Activated CD4-positive, alpha-beta T cell treated with anti-CD3 and anti-CD28 coated beads, Interleukin-2, amount 10 ng/mL, durations not matched to agents 24 days and 14 days (primary cell): ENCODE results near the gene ULBP3. TPM values are rescaled to one million over a fixed set of nuclear protein-coding genes. Genes with fewer than 3 reads are reported as not detected.
"Not testable (repeated sequence)": the region's sequence is repeated elsewhere in the genome, so short reads cannot be mapped to it uniquely, and the experiment has no call there.

Experiments used
- DNase-seq: peaks from one replicate; pipeline ENCODE4 v3.0.0; 2022
- H3K27ac Mint-ChIP-seq: one replicate; pipeline ENCODE4 v1.8.0; 2022; ENCODE audit warnings: mild to moderate bottlenecking, mixed read lengths
- H3K27me3 Mint-ChIP-seq: one replicate; pipeline ENCODE4 v1.8.0; 2022; ENCODE audit warnings: mixed read lengths
- H3K36me3 Mint-ChIP-seq: one replicate; pipeline ENCODE4 v1.8.0; 2022; ENCODE audit warnings: low read depth, mild to moderate bottlenecking, mixed read lengths
- H3K4me1 Mint-ChIP-seq: one replicate; pipeline ENCODE4 v1.8.0; 2021; ENCODE audit warnings: mixed read lengths
- H3K4me3 Mint-ChIP-seq: one replicate; pipeline ENCODE4 v1.8.0; 2022; ENCODE audit warnings: mild to moderate bottlenecking, moderate library complexity, mixed read lengths
- H3K9me3 Mint-ChIP-seq: one replicate; pipeline ENCODE4 v1.8.0; 2021; ENCODE audit warnings: mixed read lengths
- intact Hi-C: fragments of 100-400 bp; cut with micrococcal nuclease; formaldehyde crosslinking; loops from one replicate; pipeline ENCODE4 v1.15.1; 2023
- total RNA-seq: library from RNA; stranded (reverse); gene quantifications from 2 replicates; pipeline ENCODE4 v1.2.3, GENCODE V29; 2022

The ULBP3 gene
- total RNA-seq, 1 donor from 2014 or later, result 0.47 TPM

GRCh38 chr6:150088481-150089154, 19.7 kb upstream of the ULBP3 start:
- no peaks in the 10 kb centered on the region for H3K4me1 Mint-ChIP-seq
- H3K4me3 Mint-ChIP-seq, result no peak overlapping the region
- no peaks in the 10 kb centered on the region for H3K36me3 Mint-ChIP-seq
- no peak overlapping the region for H3K27ac Mint-ChIP-seq
- intact Hi-C loops, result no loop called here
- peaks cover 13% of the 10 kb centered on the region for H3K27me3 Mint-ChIP-seq
- no peak for DNase-seq
- H3K9me3 Mint-ChIP-seq, result no peaks in the 10 kb centered on the region

- H3K36me3 Mint-ChIP-seq, result no peaks in the 10 kb centered on the region
- peaks cover 14% of the 10 kb centered on the region for H3K27me3 Mint-ChIP-seq
- no peak for DNase-seq
- H3K27ac Mint-ChIP-seq, result no peak overlapping the region
- H3K4me1 Mint-ChIP-seq, result no peaks in the 10 kb centered on the region
- H3K9me3 Mint-ChIP-seq, result no peaks in the 10 kb centered on the region
- intact Hi-C loops, result no loop called here
- no peak overlapping the region for H3K4me3 Mint-ChIP-seq
Observed at GRCh38 chr6:150087336-150087735, 18.4 kb upstream of the ULBP3 start.

GRCh38 chr6:150086026-150086425, 17.1 kb upstream of the ULBP3 start:
- intact Hi-C loops, result no loop called here
- H3K27me3 Mint-ChIP-seq, result peaks cover 14% of the 10 kb centered on the region
- no peaks in the 10 kb centered on the region for H3K9me3 Mint-ChIP-seq
- H3K4me3 Mint-ChIP-seq, result no peak overlapping the region
- no peak for DNase-seq
- H3K27ac Mint-ChIP-seq, result no peak overlapping the region
- H3K36me3 Mint-ChIP-seq, result no peaks in the 10 kb centered on the region
- no peaks in the 10 kb centered on the region for H3K4me1 Mint-ChIP-seq

GRCh38 chr6:150084426-150084825, 15.5 kb upstream of the ULBP3 start:
- Mint-ChIP-seq H3K4me3 (no peak overlapping the region), H3K27ac (no peak overlapping the region), H3K36me3 (no peaks in the 10 kb centered on the region), H3K4me1 (peaks cover 5% of the 10 kb centered on the region), H3K9me3 (no peaks in the 10 kb centered on the region), H3K27me3 (peaks cover 16% of the 10 kb centered on the region)
- intact Hi-C loops, result no loop called here
- no peak for DNase-seq

GRCh38 chr6:150083839-150084238, 14.9 kb upstream of the ULBP3 start:
- Mint-ChIP-seq H3K4me1 (peaks cover 8% of the 10 kb centered on the region), H3K4me3 (no peak overlapping the region), H3K27ac (no peak overlapping the region), H3K9me3 (no peaks in the 10 kb centered on the region), H3K27me3 (peaks cover 18% of the 10 kb centered on the region), H3K36me3 (no peaks in the 10 kb centered on the region)
- intact Hi-C loops, result no loop called here
- no peak for DNase-seq

- H3K9me3 Mint-ChIP-seq, result no peaks in the 10 kb centered on the region
- no peaks in the 10 kb centered on the region for H3K36me3 Mint-ChIP-seq
- H3K27me3 Mint-ChIP-seq, result peaks cover 24% of the 10 kb centered on the region
- intact Hi-C loops, result loop anchor here (2.0 kb wide), 1 partner anchor 159 kb away; no protein-coding TSS in a partner anchor
- no peak overlapping the region for H3K27ac Mint-ChIP-seq
- H3K4me1 Mint-ChIP-seq, result peaks cover 10% of the 10 kb centered on the region
- H3K4me3 Mint-ChIP-seq, result no peak overlapping the region
- DNase-seq, result no peak
Observed at GRCh38 chr6:150081702-150082101, 12.8 kb upstream of the ULBP3 start.

- no peaks in the 10 kb centered on the region for H3K36me3 Mint-ChIP-seq
- intact Hi-C loops, result loop anchor here (1.0 to 2.0 kb wide), 4 partner anchors 161 to 736 kb away; no protein-coding TSS in a partner anchor
- no peak overlapping the region for H3K27ac Mint-ChIP-seq
- H3K9me3 Mint-ChIP-seq, result no peaks in the 10 kb centered on the region
- peak; percentile 74 for DNase-seq
- peak overlapping the region; percentile 10 for H3K4me3 Mint-ChIP-seq
- H3K27me3 Mint-ChIP-seq, result peaks cover 36% of the 10 kb centered on the region
- H3K4me1 Mint-ChIP-seq, result peaks cover 13% of the 10 kb centered on the region
Observed at GRCh38 chr6:150079604-150080003, 10.7 kb upstream of the ULBP3 start.

GRCh38 chr6:150078788-150079187, 9.9 kb upstream of the ULBP3 start:
- intact Hi-C loops, result no loop called here
- Mint-ChIP-seq H3K4me1 (peaks cover 13% of the 10 kb centered on the region), H3K36me3 (no peaks in the 10 kb centered on the region), H3K27me3 (peaks cover 42% of the 10 kb centered on the region), H3K9me3 (no peaks in the 10 kb centered on the region), H3K4me3 (no peak overlapping the region), H3K27ac (no peak overlapping the region)
- DNase-seq, result no peak

GRCh38 chr6:150076196-150076893, 7.4 kb upstream of the ULBP3 start:
- H3K4me3 Mint-ChIP-seq, result no peak overlapping the region
- no peaks in the 10 kb centered on the region for H3K9me3 Mint-ChIP-seq
- H3K27me3 Mint-ChIP-seq, result peaks cover 44% of the 10 kb centered on the region
- peaks cover 20% of the 10 kb centered on the region for H3K4me1 Mint-ChIP-seq
- no peak overlapping the region for H3K27ac Mint-ChIP-seq
- intact Hi-C loops, result no loop called here
- DNase-seq, result no peak
- no peaks in the 10 kb centered on the region for H3K36me3 Mint-ChIP-seq

- no peak for DNase-seq
- peaks cover 47% of the 10 kb centered on the region for H3K27me3 Mint-ChIP-seq
- intact Hi-C loops, result no loop called here
- H3K27ac Mint-ChIP-seq, result no peak overlapping the region
- peaks cover 25% of the 10 kb centered on the region for H3K4me1 Mint-ChIP-seq
- H3K36me3 Mint-ChIP-seq, result peaks cover 2% of the 10 kb centered on the region
- H3K4me3 Mint-ChIP-seq, result no peak overlapping the region
- H3K9me3 Mint-ChIP-seq, result no peaks in the 10 kb centered on the region
Observed at GRCh38 chr6:150075034-150075421, 6.1 kb upstream of the ULBP3 start.

GRCh38 chr6:150074396-150075033, 5.6 kb upstream of the ULBP3 start:
- peaks cover 46% of the 10 kb centered on the region for H3K27me3 Mint-ChIP-seq
- peaks cover 22% of the 10 kb centered on the region for H3K4me1 Mint-ChIP-seq
- intact Hi-C loops, H3K9me3 Mint-ChIP-seq, H3K27ac Mint-ChIP-seq, DNase-seq, H3K4me3 Mint-ChIP-seq, H3K36me3 Mint-ChIP-seq: not testable (repeated sequence)

GRCh38 chr6:150072201-150072600, 3.3 kb upstream of the ULBP3 start:
- Mint-ChIP-seq H3K27me3 (peaks cover 40% of the 10 kb centered on the region), H3K9me3 (no peaks in the 10 kb centered on the region), H3K4me1 (peaks cover 26% of the 10 kb centered on the region), H3K4me3 (no peak overlapping the region), H3K36me3 (peaks cover 2% of the 10 kb centered on the region), H3K27ac (no peak overlapping the region)
- peak; percentile 76 for DNase-seq
- intact Hi-C loops, result no loop called here

- peaks cover 20% of the 10 kb centered on the region for H3K4me1 Mint-ChIP-seq
- H3K27ac Mint-ChIP-seq, result no peak overlapping the region
- no peak for DNase-seq
- intact Hi-C loops, result no loop called here
- H3K36me3 Mint-ChIP-seq, result peaks cover 2% of the 10 kb centered on the region
- peaks cover 41% of the 10 kb centered on the region for H3K27me3 Mint-ChIP-seq
- no peaks in the 10 kb centered on the region for H3K9me3 Mint-ChIP-seq
- no peak overlapping the region for H3K4me3 Mint-ChIP-seq
Observed at GRCh38 chr6:150070236-150070818, 1.4 kb upstream of the ULBP3 start.

- H3K4me3 Mint-ChIP-seq, result no peak overlapping the region
- peaks cover 36% of the 10 kb centered on the region for H3K27me3 Mint-ChIP-seq
- H3K27ac Mint-ChIP-seq, result no peak overlapping the region
- H3K9me3 Mint-ChIP-seq, result no peaks in the 10 kb centered on the region
- no peak for DNase-seq
- H3K36me3 Mint-ChIP-seq, result peaks cover 2% of the 10 kb centered on the region
- peaks cover 20% of the 10 kb centered on the region for H3K4me1 Mint-ChIP-seq
- intact Hi-C loops, result no loop called here
Observed at GRCh38 chr6:150069706-150070105, 785 bp upstream of the ULBP3 start.
